DOHH2 (cell line): ENCODE measurements around the gene GNAS-AS1.

Experiments
- EZH2phosphoT487 ChIP-seq: fragments of 200-600 bp; sonication (generic); IDR thresholded peaks from 2 replicates; pipeline ENCODE4 v1.6.1; 2017; ENCODE audit warnings: borderline replicate concordance, mild to moderate bottlenecking, antibody characterized with exemption, low read length, moderate library complexity, mixed read lengths
- TF ChIP-seq, protein P1 (sequence below): fragments of 200-600 bp; sonication (generic); IDR thresholded peaks from one replicate; pipeline ENCODE4 v1.5.1; 2014; ENCODE audit warnings: antibody characterized with exemption, mild to moderate bottlenecking, low read depth, low read length; ENCODE audit not compliant: poor library complexity, severe bottlenecking

DNA sequence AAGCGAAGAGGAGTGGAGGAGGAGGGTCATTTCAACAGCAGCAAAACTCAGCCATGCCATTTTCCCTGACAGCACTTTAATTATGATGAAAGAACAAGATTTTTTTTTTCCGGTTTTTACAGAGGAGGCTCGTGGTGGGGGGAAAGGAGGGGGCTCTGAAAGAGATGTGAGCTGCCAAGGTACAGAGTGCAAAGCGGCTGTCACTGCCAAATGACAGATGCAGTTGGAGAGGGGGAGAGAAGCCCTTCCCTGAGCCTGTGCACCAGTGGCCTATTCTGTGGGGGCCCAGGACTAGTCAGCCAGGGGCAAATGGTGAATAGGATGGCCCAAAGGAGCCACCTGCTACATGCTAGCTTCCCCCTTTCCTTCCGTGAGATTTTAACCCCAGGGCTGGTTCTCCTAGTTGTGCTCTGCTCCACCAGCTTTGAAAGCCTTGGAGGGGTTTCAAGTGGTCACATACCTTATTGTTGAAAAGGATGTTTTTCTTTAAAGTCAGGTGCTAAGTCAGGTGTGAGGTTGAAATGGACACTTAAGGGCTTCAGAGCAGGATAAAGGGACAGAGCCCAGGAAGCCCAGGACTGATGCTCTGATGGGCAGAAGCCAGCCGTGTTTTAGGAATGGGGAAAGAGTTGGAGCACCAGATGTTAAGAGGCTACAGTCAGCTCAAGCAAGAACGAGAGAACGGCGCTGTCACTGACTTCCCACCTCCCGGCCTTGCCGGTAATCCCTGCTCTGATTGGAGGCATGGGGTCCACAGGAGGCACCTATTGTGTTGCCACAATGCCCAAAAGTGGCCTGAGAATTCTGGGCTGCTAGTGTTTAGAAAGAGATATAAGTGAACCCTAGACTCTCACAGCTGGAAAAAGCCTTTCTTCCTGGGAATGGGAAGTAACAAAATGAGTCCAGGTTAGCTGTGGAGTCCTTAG lies 26.6 kb upstream of the GNAS-AS1 start:
- TF ChIP-seq, protein P1, sequence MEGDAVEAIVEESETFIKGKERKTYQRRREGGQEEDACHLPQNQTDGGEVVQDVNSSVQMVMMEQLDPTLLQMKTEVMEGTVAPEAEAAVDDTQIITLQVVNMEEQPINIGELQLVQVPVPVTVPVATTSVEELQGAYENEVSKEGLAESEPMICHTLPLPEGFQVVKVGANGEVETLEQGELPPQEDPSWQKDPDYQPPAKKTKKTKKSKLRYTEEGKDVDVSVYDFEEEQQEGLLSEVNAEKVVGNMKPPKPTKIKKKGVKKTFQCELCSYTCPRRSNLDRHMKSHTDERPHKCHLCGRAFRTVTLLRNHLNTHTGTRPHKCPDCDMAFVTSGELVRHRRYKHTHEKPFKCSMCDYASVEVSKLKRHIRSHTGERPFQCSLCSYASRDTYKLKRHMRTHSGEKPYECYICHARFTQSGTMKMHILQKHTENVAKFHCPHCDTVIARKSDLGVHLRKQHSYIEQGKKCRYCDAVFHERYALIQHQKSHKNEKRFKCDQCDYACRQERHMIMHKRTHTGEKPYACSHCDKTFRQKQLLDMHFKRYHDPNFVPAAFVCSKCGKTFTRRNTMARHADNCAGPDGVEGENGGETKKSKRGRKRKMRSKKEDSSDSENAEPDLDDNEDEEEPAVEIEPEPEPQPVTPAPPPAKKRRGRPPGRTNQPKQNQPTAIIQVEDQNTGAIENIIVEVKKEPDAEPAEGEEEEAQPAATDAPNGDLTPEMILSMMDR: no peak
- TF ChIP-seq EZH2phosphoT487: no peak
